ENCODE results near the gene SYCN. TPM values are rescaled to one million over a fixed set of nuclear protein-coding genes. Genes with fewer than 3 reads are reported as not detected.

SYCN gene
- total and polyA plus RNA-seq, 2 of the 8 experiments (the other 6 are each of a cell fraction or from before 2014, with no cell fraction given) = not detected

- H3K14ac ChIP-seq (ENCODE audit: insufficient read length) = no peak overlapping the region
- H4K5ac ChIP-seq (ENCODE audit: insufficient read length, low read depth, low read length) = no peak overlapping the region
- H3K27me3 ChIP-seq (replicated peaks in 1 of 4; ENCODE audit: control insufficient read depth in 3 of 4, extremely low read depth in 1 of 4, insufficient read depth in 3 of 4, low read length in 3 of 4) = peaks cover 29 to 40% (median 37%) of the 10 kb centered on the region in 4 experiments
- no peak overlapping the region for H3K4ac ChIP-seq (replicated peaks; ENCODE audit: insufficient read length, low read depth, low read length)
- H3K23me2 ChIP-seq (ENCODE audit: low read depth, low read length) = peaks cover 8% of the 10 kb centered on the region; the same call in 1 of the 2 replicates
- DNase-seq (ENCODE audit: low read depth in 1 of 2, low spot score in 2 of 2) = no peak
- no peaks in the 10 kb centered on the region for H3K79me2 ChIP-seq (ENCODE audit: control insufficient read depth in 1 of 2, insufficient read depth in 2 of 2, low read length in 2 of 2)
- peaks cover 0 to 3% of the 10 kb centered on the region in 2 experiments; a peak in 1 of 4 replicates for H3K9me3 ChIP-seq (ENCODE audit: insufficient read depth in 2 of 2, low read depth in 1 of 2, low read length in 1 of 2)
- H3K27ac ChIP-seq (ENCODE audit: low read depth, low read length) = no peak overlapping the region
- no peak for TF ChIP-seq CTBP2 (IDR thresholded peaks at IDR 0.05; ENCODE audit: borderline replicate concordance, insufficient read depth, insufficient read length, low read length)
- no peak for TF ChIP-seq CEBPB (IDR thresholded peaks at IDR 0.05; ENCODE audit: low read depth, low read length)
- no peak for TF ChIP-seq CBX5 (IDR thresholded peaks at IDR 0.05; ENCODE audit: low read depth, low read length)
- no peak for TF ChIP-seq EZH2 (IDR thresholded peaks at IDR 0.05; ENCODE audit: low read depth, low read length, severe bottlenecking)
- TF ChIP-seq PHF8 (conservative IDR thresholded peaks at IDR 0.05; ENCODE audit: low read depth, low read length) = no peak
- TF ChIP-seq RBBP5 (IDR thresholded peaks at IDR 0.05; ENCODE audit: borderline replicate concordance, low read depth, low read length) = no peak
- TF ChIP-seq SIN3A (conservative IDR thresholded peaks at IDR 0.05 in 1 of 2, IDR thresholded peaks at IDR 0.05 in 1 of 2; ENCODE audit: low read depth in 1 of 2, low read length in 2 of 2) = no peak
- no peak for TF ChIP-seq MAX (IDR thresholded peaks at IDR 0.05)
- no peak for TF ChIP-seq SRF (IDR thresholded peaks at IDR 0.05; ENCODE audit: low read depth, low read length)
- TF ChIP-seq POLR2A (IDR thresholded peaks at IDR 0.05; ENCODE audit: control extremely low read depth in 1 of 2, low read depth in 2 of 2, low read length in 2 of 2) = no peak
- TF ChIP-seq BACH1 (IDR thresholded peaks at IDR 0.05; ENCODE audit: low read length) = no peak
- no peak for TF ChIP-seq CHD1 (IDR thresholded peaks at IDR 0.05; ENCODE audit: low read depth, low read length)
- no peak for TF ChIP-seq BRCA1 (IDR thresholded peaks at IDR 0.05; ENCODE audit: low read depth, low read length)
- no peak overlapping the region for H2BK120ac ChIP-seq (replicated peaks; ENCODE audit: low read depth, low read length)
- no peak overlapping the region for H4K91ac ChIP-seq (replicated peaks; ENCODE audit: insufficient read length, low read length)
- no peak overlapping the region for H3K4me3 ChIP-seq (ENCODE audit: extremely low read depth in 1 of 4, insufficient read depth in 2 of 4, low read depth in 3 of 4, low read length in 4 of 4)
- H3K9ac ChIP-seq (replicated peaks in 1 of 4; ENCODE audit: extremely low read depth in 1 of 4, low read depth in 3 of 4, low read length in 3 of 4) = no peak overlapping the region
- no peak overlapping the region for H3K23ac ChIP-seq (ENCODE audit: insufficient read length)
- no peak overlapping the region for H2AFZ ChIP-seq (ENCODE audit: low read length)
- no peak for FAIRE-seq
- H2BK12ac ChIP-seq (ENCODE audit: low read depth, low read length) = no peak overlapping the region
- H2BK20ac ChIP-seq (ENCODE audit: low read length) = no peak overlapping the region
- H3K4me2 ChIP-seq (ENCODE audit: insufficient read depth in 1 of 2, low read depth in 2 of 2, low read length in 2 of 2) = no peak overlapping the region
- H3K4me1 ChIP-seq (replicated peaks in 1 of 4; ENCODE audit: control insufficient read depth in 3 of 4, insufficient read depth in 4 of 4, low read length in 3 of 4) = peaks cover 0 to 14% (median 7%) of the 10 kb centered on the region in 4 experiments; a peak in 5 of 7 replicates
- ChIA-PET CTCF (ENCODE audit: partially characterized antibody) (interaction anchor here (0.7 to 1.2 kb wide), 2 partner anchors 141 to 143 kb away, joined by 3 to 5 read pairs; no protein-coding TSS in a partner anchor), POLR2A (ENCODE audit: partially characterized antibody) (interaction anchor here (0.9 kb wide), 1 partner anchor 52 kb away, joined by 3 read pairs; no protein-coding TSS in a partner anchor)
- no peaks in the 10 kb centered on the region for H3K79me1 ChIP-seq (ENCODE audit: low read depth, low read length)
- 92% methylated on average over 5 of the region's 5 CpGs; no CpG with 5 or more reads in 1 of the 2 experiments for WGBS, 2 experiments (ENCODE audit: extremely low coverage in 1 of 2, insufficient coverage in 1 of 2, insufficient read length in 1 of 2, insufficient replicate concordance in 2 of 2, low coverage in 1 of 2, low lambda C conversion rate in 2 of 2, missing lambda C conversion rate in 1 of 2)
- H4K20me1 ChIP-seq (replicated peaks in 1 of 2; ENCODE audit: control insufficient read depth in 1 of 2, insufficient read depth in 2 of 2, low read length in 2 of 2) = peaks cover 0 to 5% of the 10 kb centered on the region in 2 experiments
- no peak overlapping the region for H2AK5ac ChIP-seq (ENCODE audit: low read depth, low read length)
- no peaks in the 10 kb centered on the region for H3K36me3 ChIP-seq (ENCODE audit: control insufficient read depth in 2 of 4, insufficient read depth in 4 of 4, low read length in 3 of 4)
- H2BK15ac ChIP-seq (ENCODE audit: low read length) = no peak overlapping the region
- H3K56ac ChIP-seq (replicated peaks; ENCODE audit: insufficient read length, low read depth, low read length) = no peak overlapping the region
- H3K18ac ChIP-seq (ENCODE audit: extremely low read depth, low read length) = no peak overlapping the region
- H4K8ac ChIP-seq (ENCODE audit: extremely low read depth, insufficient read depth, low read length) = no peak overlapping the region
- H2BK5ac ChIP-seq (ENCODE audit: low read depth, low read length) = no peak overlapping the region
Observed at GRCh38 chr19:39251081-39251480, 47.0 kb upstream of the SYCN start.

Measured in H1 (cell line).